ENCODE results near the gene SIRT6.

GRCh38 chr19:4124638-4125037 is 57.7 kb downstream of the SIRT6 start:
- TF ChIP-seq EGR1 (IDR thresholded peaks at IDR 0.05) = no peak
- TF ChIP-seq NFIC (IDR thresholded peaks at IDR 0.05) = no peak
- TF ChIP-seq EP300 (IDR thresholded peaks at IDR 0.05; ENCODE audit: borderline replicate concordance) = no peak
- no peak for TF ChIP-seq RAD21 (IDR thresholded peaks at IDR 0.05; ENCODE audit: low read depth)

Measured in Ishikawa (cell line).